Inferior parietal cortex (tissue), 1 donor: ENCODE measurements around the gene SMG7.

Source experiments
- DNase-seq: peaks from one replicate; pipeline ENCODE4 v3.0.0-alpha.2; 2016; ENCODE audit errors: extremely low spot score

Gene SMG7

GRCh38 chr1:183590244-183591191 lies 118.2 kb downstream of the SMG7 start, which contains the start of gene NCF2:
Gene NCF2 (minus strand): TSS chr1:183590459. CDS start chr1:183590329, 130 bp downstream.
- no peak for DNase-seq

GRCh38 chr1:183592733-183593132 lies 120.4 kb downstream of the SMG7 start:
- no peak for DNase-seq

DNA sequence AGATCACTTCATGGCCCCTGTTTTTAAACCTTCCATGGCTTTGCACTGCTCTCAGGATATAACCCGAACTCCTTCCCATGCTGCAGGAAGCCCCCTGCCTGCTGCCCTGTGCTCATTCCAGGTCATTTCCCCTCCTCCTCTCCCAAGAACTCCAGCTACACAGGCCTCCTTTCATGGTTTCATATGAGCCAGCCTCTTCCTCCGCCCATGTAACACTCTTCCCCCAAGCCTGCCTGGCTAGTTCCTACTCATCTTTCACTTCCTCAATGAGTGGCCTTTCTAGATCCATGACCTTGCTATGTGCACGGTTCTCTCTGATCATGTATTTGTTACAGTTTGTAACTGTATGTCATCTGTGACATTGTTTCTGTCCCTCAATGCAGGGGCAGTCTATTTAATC lies 121.1 kb downstream of the SMG7 start:
- no peak for DNase-seq

DNA sequence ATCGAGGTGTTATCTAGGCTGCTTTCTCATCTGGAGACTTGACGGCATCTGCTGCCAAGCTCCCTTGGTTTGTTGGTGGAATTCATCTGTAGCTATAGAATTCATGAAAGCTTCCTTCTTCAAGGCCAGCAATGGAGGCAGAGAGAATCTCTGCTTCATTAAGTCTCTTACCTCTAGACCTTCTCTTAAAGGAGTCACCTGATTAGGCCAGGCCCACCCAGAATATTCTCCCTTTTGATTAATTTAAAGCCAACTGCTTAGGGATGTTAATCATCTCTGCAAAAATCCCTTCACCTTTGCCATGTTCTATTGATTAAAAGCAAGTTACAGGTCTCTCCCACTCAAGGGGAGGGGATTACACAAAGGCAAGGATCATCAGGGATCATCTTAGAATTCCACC lies 123.2 kb downstream of the SMG7 start:
- no peak for DNase-seq

GRCh38 chr1:183596500-183596899 lies 124.2 kb downstream of the SMG7 start:
- DNase-seq = no peak

- no peak for DNase-seq
Measured at GRCh38 chr1:183597656-183598347, 125.5 kb downstream of the SMG7 start.

- no peak for DNase-seq
Measured at GRCh38 chr1:183598386-183598785, 126.1 kb downstream of the SMG7 start.

GRCh38 chr1:183600136-183600535 lies 127.8 kb downstream of the SMG7 start:
- no peak for DNase-seq

- no peak for DNase-seq
Measured at GRCh38 chr1:183600634-183601033, 128.3 kb downstream of the SMG7 start.

- no peak for DNase-seq
Measured at GRCh38 chr1:183602510-183602909, 130.2 kb downstream of the SMG7 start.
